GM21529 (cell line): Measurements from ENCODE around the gene TMC3.

Source experiments
- ATAC-seq: cut with Tn5 transposase; IDR thresholded peaks from one replicate; pipeline ENCODE4 v1.9.1; 2021; ENCODE audit not compliant: unreplicated experiment

Gene TMC3

GRCh38 chr15:81282911-81283310 lies 91.1 kb downstream of the TMC3 start:
- ATAC-seq, result no peak

- no peak for ATAC-seq
Measured at GRCh38 chr15:81282606-81282895, 91.5 kb downstream of the TMC3 start.

- ATAC-seq, result no peak
Measured at GRCh38 chr15:81281766-81282605, 92.0 kb downstream of the TMC3 start.

GRCh38 chr15:81281456-81281735 lies 92.6 kb downstream of the TMC3 start:
- ATAC-seq, result no peak
